HEK293T (cell line): ENCODE measurements around the gene S100P.

Experiments used
- ARNT ChIP-seq: fragments of 450-650 bp; IDR thresholded peaks from 2 replicates; pipeline ENCODE4 v1.6.1; 2017; ENCODE audit warnings: mild to moderate bottlenecking
- BHLHE40 ChIP-seq: fragments of 450-650 bp; IDR thresholded peaks from 2 replicates; pipeline ENCODE4 v1.6.1; 2016; ENCODE audit warnings: mild to moderate bottlenecking, moderate library complexity, borderline replicate concordance
- ELF4 ChIP-seq: fragments of 450-650 bp; IDR thresholded peaks from 2 replicates; pipeline ENCODE4 v1.6.1; 2017; ENCODE audit warnings: antibody characterized with exemption
- FOXA1 ChIP-seq: fragments of 450-650 bp; IDR thresholded peaks from 2 replicates; pipeline ENCODE4 v1.6.1; 2016; ENCODE audit warnings: mild to moderate bottlenecking
- FOXK2 ChIP-seq: fragments of 450-650 bp; IDR thresholded peaks from 2 replicates; pipeline ENCODE4 v1.6.1; 2016; ENCODE audit warnings: mild to moderate bottlenecking
- FOXM1 ChIP-seq: fragments of 450-650 bp; IDR thresholded peaks from 2 replicates; pipeline ENCODE4 v1.6.1; 2017; ENCODE audit warnings: mild to moderate bottlenecking, borderline replicate concordance
- HDGF ChIP-seq: fragments of 450-650 bp; IDR thresholded peaks from 2 replicates; pipeline ENCODE4 v1.6.1; 2017; ENCODE audit warnings: antibody characterized with exemption, borderline replicate concordance
- L3MBTL2 ChIP-seq: fragments of 450-650 bp; conservative IDR thresholded peaks from 2 replicates; pipeline ENCODE4 v1.6.1; 2016; ENCODE audit warnings: mild to moderate bottlenecking
- LEF1 ChIP-seq: fragments of 450-650 bp; IDR thresholded peaks from 2 replicates; pipeline ENCODE4 v1.6.1; 2017; ENCODE audit warnings: mild to moderate bottlenecking, borderline replicate concordance
- NFRKB ChIP-seq: fragments of 450-650 bp; IDR thresholded peaks from 2 replicates; pipeline ENCODE4 v1.6.1; 2016; ENCODE audit warnings: mild to moderate bottlenecking, moderate library complexity
- SP1 ChIP-seq: fragments of 450-650 bp; IDR thresholded peaks from 2 replicates; pipeline ENCODE4 v1.6.1; 2017
- SUZ12 ChIP-seq: fragments of 450-650 bp; IDR thresholded peaks from 2 replicates; pipeline ENCODE4 v1.6.1; 2016; ENCODE audit warnings: mild to moderate bottlenecking
- TARDBP ChIP-seq: fragments of 450-650 bp; IDR thresholded peaks from 2 replicates; pipeline ENCODE4 v1.6.1; 2016
- TF ChIP-seq, protein P1 (sequence below): fragments of 450-650 bp; IDR thresholded peaks from 2 replicates; pipeline ENCODE4 v1.6.1; 2016

DNA sequence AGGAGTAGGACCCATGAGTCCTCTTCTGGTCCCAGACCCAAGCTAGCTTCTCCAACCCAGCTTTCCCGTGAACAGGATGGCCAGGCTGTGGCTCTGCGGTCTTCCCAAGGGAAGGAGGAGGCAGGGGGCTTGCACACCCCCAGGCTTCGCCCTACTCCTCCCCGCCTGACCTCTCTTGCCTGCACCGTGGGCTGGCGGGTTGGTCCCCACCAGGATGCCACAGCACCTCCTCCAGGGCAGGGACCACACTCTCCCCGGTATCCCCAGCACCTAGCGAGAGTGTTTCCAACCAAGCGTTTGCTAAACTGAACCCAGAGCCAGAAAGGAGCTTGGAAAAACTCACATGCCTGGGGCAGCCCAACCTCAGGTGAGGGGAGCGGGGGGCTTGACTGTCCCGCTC is 9.0 kb upstream of the S100P start:
- TF ChIP-seq SP1 = no peak
- TF ChIP-seq SUZ12 = no peak
- no peak for TF ChIP-seq TARDBP
- no peak for TF ChIP-seq ELF4
- no peak for TF ChIP-seq FOXK2
- no peak for TF ChIP-seq FOXA1
- no peak for TF ChIP-seq L3MBTL2
- TF ChIP-seq HDGF = no peak
- no peak for TF ChIP-seq FOXM1
- TF ChIP-seq, protein P1, sequence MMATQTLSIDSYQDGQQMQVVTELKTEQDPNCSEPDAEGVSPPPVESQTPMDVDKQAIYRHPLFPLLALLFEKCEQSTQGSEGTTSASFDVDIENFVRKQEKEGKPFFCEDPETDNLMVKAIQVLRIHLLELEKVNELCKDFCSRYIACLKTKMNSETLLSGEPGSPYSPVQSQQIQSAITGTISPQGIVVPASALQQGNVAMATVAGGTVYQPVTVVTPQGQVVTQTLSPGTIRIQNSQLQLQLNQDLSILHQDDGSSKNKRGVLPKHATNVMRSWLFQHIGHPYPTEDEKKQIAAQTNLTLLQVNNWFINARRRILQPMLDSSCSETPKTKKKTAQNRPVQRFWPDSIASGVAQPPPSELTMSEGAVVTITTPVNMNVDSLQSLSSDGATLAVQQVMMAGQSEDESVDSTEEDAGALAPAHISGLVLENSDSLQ = no peak
- TF ChIP-seq LEF1 = no peak
- TF ChIP-seq BHLHE40 = no peak
- no peak for TF ChIP-seq NFRKB
- TF ChIP-seq ARNT = no peak
